A549 (cell line): ENCODE results near the gene VPS18. TPM values are rescaled to one million over a fixed set of nuclear protein-coding genes. Genes with fewer than 3 reads are reported as not detected.
"Not testable (repeated sequence)": the region's sequence is repeated elsewhere in the genome, so short reads cannot be mapped to it uniquely, and the experiment has no call there.

Experiments used
- ATAC-seq, 2 experiments: fragments of 200-7000 bp in 1 of 2; fragments of >200 bp in 1 of 2; cut with Nextera tagmentation in 1 of 2; cut with Tn5 transposase in 1 of 2; 3 replicates each; pipeline versions ENCODE4 v1.8.0 to v1.9.1; 2018 to 2020; ENCODE audit warnings: mild to moderate bottlenecking in 1 of 2, moderate library complexity in 1 of 2
- CTCF ChIA-PET: fragments of 300-600 bp; sonication (Branson Sonifier 250); formaldehyde crosslinking; extraction: SDS; loops from one replicate; lab custom pipeline; 2021; ENCODE audit warnings: antibody characterized with exemption, inconsistent platforms; lab: Yijun Ruan, JAX
- POLR2A ChIA-PET: fragments of 350-600 bp; formaldehyde crosslinking; extraction: SDS; loops from one replicate; lab custom pipeline; 2021; ENCODE audit warnings: antibody characterized with exemption, inconsistent platforms; lab: Yijun Ruan, JAX
- DNase-seq, 2 experiments: peaks; one replicate each; pipeline versions ENCODE4 v3.0.0 to v3.0.0-alpha.2; 2011 to 2016; ENCODE audit warnings: low read depth in 1 of 2, low spot score in 1 of 2
- FAIRE-seq: peaks from 2 replicates; lab custom pipeline; 2011; peaks lifted over from hg19 to GRCh38; lab: Jason Lieb, UNC
- H3K27ac ChIP-seq, 2 experiments: fragments of >200 bp; sonication (Bioruptor Twin); formaldehyde crosslinking; 3 replicates each; pipeline ENCODE4 v1.5.1; 2016 to 2017
- H3K4me1 ChIP-seq: fragments of >200 bp; sonication (Bioruptor Twin); formaldehyde crosslinking; 3 replicates; pipeline ENCODE4 v1.6.1; 2016
- H3K4me2 ChIP-seq: fragments of >200 bp; sonication (Bioruptor Twin); formaldehyde crosslinking; 3 replicates; pipeline ENCODE4 v1.6.1; 2016
- H3K4me3 ChIP-seq: fragments of >200 bp; sonication (Bioruptor Twin); formaldehyde crosslinking; 3 replicates; pipeline ENCODE4 v1.5.1; 2016
- H3K9me3 ChIP-seq: fragments of >200 bp; sonication (Bioruptor Twin); formaldehyde crosslinking; 3 replicates; pipeline ENCODE4 v1.6.1; 2016
- CHD4 ChIP-seq: fragments of 200-600 bp; sonication (generic); IDR thresholded peaks from 2 replicates; pipeline ENCODE4 v1.6.1; 2016; ENCODE audit warnings: antibody characterized with exemption, mild to moderate bottlenecking, borderline replicate concordance
- EHMT2 ChIP-seq: fragments of 200-600 bp; sonication (generic); IDR thresholded peaks from 2 replicates; pipeline ENCODE4 v1.6.1; 2016; ENCODE audit warnings: antibody characterized with exemption, low read depth, mild to moderate bottlenecking, moderate library complexity
- HOXA7 ChIP-seq: fragments of 250-450 bp; sonication (Bioruptor Pico); IDR thresholded peaks from 2 replicates; pipeline ENCODE4 v1.5.0; 2020; ENCODE audit warnings: mild to moderate bottlenecking, moderate library complexity
- HOXB13 ChIP-seq: fragments of 250-450 bp; sonication (Bioruptor Pico); IDR thresholded peaks from 2 replicates; pipeline ENCODE4 v1.5.0; 2020; ENCODE audit warnings: low read depth, mild to moderate bottlenecking, moderate library complexity
- JUNB ChIP-seq: fragments of >200 bp; sonication (Bioruptor Twin); formaldehyde crosslinking; IDR thresholded peaks from 2 replicates; pipeline ENCODE4 v1.6.1; 2016
- KDM1A ChIP-seq: fragments of 200-600 bp; sonication (generic); IDR thresholded peaks from 2 replicates; pipeline ENCODE4 v1.6.1; 2016; ENCODE audit warnings: low read depth, mild to moderate bottlenecking
- NPAS2 ChIP-seq: fragments of 250-450 bp; sonication (Bioruptor Pico); IDR thresholded peaks from 2 replicates; pipeline ENCODE4 v1.8.0; 2022; ENCODE audit warnings: mild to moderate bottlenecking, moderate library complexity, borderline replicate concordance
- PHF8 ChIP-seq: fragments of 200-600 bp; sonication (generic); IDR thresholded peaks from 2 replicates; pipeline ENCODE4 v1.6.1; 2016; ENCODE audit warnings: low read depth, mild to moderate bottlenecking, antibody characterized with exemption, moderate library complexity, borderline replicate concordance
- RAD21 ChIP-seq, 2 experiments: fragments of >200 bp in 1 of 2; sonication (Bioruptor Twin) in 1 of 2; formaldehyde crosslinking in 1 of 2; IDR thresholded peaks in 1 of 2; conservative IDR thresholded peaks in 1 of 2; 2 replicates in 1 of 2; 3 replicates in 1 of 2; pipeline ENCODE4 v1.6.1; 2012 to 2018; ENCODE audit warnings: inconsistent platforms in 1 of 2
- SMC3 ChIP-seq: fragments of >200 bp; sonication (Bioruptor Twin); formaldehyde crosslinking; IDR thresholded peaks from 3 replicates; pipeline ENCODE4 v1.6.1; 2018; ENCODE audit warnings: inconsistent platforms
- ZC3H11A ChIP-seq: fragments of 450-650 bp; IDR thresholded peaks from 2 replicates; pipeline ENCODE4 v1.6.1; 2014; ENCODE audit warnings: antibody characterized with exemption, mild to moderate bottlenecking
- ZFP36 ChIP-seq: fragments of 450-650 bp; IDR thresholded peaks from 2 replicates; pipeline ENCODE4 v1.6.1; 2014; ENCODE audit warnings: borderline replicate concordance; ENCODE audit not compliant: partially characterized antibody
- ZNF302 ChIP-seq: fragments of 250-450 bp; sonication (Bioruptor Pico); IDR thresholded peaks from 2 replicates; pipeline ENCODE4 v1.9.0; 2021; ENCODE audit warnings: inconsistent platforms, mild to moderate bottlenecking, moderate library complexity
- WGBS: methylation state at CpG from one replicate; pipeline ENCODE4 v1.1.6; 2017; ENCODE audit errors: missing lambda C conversion rate; 5-methylcytosine and 5-hydroxymethylcytosine counted together
- polyA plus RNA-seq, 4 experiments: library from polyadenylated mRNA; depleted of rRNA in 3 of 4; stranded (reverse); fragments of >200 nt; fragmentation: RNase III in 1 of 4; extraction: RNeasy Plus Mini Kit Qiagen cat#74134 plus additional on column Dnase treatment in 1 of 4; gene quantifications; 2 replicates in 3 of 4; 3 replicates in 1 of 4; pipeline ENCODE4 v1.2.3, GENCODE V29; 2011 to 2017
- TF ChIP-seq, protein P1 (sequence below): fragments of >200 bp; sonication (Bioruptor Twin); formaldehyde crosslinking; IDR thresholded peaks from 3 replicates; pipeline ENCODE4 v1.5.1; 2016
- TF ChIP-seq, protein P2 (sequence below): fragments of 450-650 bp; IDR thresholded peaks from 2 replicates; pipeline ENCODE4 v1.6.1; 2014; ENCODE audit warnings: antibody characterized with exemption
- TF ChIP-seq, protein P3 (sequence below): fragments of 250-450 bp; sonication (Bioruptor Pico); IDR thresholded peaks from 2 replicates; pipeline ENCODE4 v1.5.0; 2021; ENCODE audit warnings: mild to moderate bottlenecking, moderate library complexity, borderline replicate concordance
- TF ChIP-seq, protein P4 (sequence below): IDR thresholded peaks from 2 replicates; pipeline ENCODE4 v1.6.1; 2012
- TF ChIP-seq, protein P5 (sequence below): fragments of >200 bp; sonication (Bioruptor Twin); formaldehyde crosslinking; IDR thresholded peaks from 2 replicates; pipeline ENCODE4 v1.6.1; 2016

The VPS18 gene
- polyA plus RNA-seq, 2 of the 4 experiments (the other 2 are of a cell fraction): 9.0 to 15.2 TPM

DNA sequence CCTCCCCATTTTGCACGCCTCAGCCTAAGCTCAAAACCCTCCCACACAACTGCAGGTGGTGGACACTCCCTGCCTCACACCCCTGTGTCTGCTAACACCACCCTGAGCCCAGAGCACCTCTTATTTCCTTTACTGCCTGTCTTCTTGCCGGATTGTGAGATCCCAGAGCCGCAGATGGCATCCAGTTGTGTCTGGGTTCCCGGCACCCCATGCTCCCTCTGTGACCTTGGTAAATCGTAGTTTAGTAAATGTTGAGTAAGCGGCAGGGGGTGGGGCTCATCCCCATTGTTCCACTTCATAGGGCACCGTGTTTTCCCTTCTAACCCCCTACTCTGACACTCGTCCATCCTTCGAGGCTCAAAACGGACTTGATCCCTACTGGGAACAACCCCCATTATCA is 35.5 kb upstream of the VPS18 start:
- no peak for DNase-seq
- H3K9me3 ChIP-seq: no peaks in the 10 kb centered on the region
- POLR2A ChIA-PET: interaction anchor here (1.0 to 1.9 kb wide), 6 partner anchors 11 to 35 kb away, joined by 4 to 19 read pairs (median 14); partner anchors contain the start of genes RHOV and VPS18
- 75% methylated on average over 10 of the region's 10 CpGs for WGBS
- TF ChIP-seq ZNF302 (no peak), NPAS2 (CRISPR knock-in tag) (no peak), PHF8 (no peak), JUNB (no peak), CHD4 (no peak), HOXB13 (CRISPR knock-in tag) (no peak), ZFP36 (no peak)
- TF ChIP-seq, all 56 proteins: peak for 0
- Histone ChIP-seq H3K4me3 (no peak overlapping the region), H3K27ac (peak overlapping the region in 1 of 2 experiments; percentile 76; a peak in 2 of 6 replicates), H3K4me1 (peaks cover 50% of the 10 kb centered on the region), H3K4me2 (no peak overlapping the region)
- no peak for FAIRE-seq
- CTCF ChIA-PET: interaction anchor here (0.5 to 9.3 kb wide), 28 partner anchors 12 to 1245 kb away, joined by 3 to 254 read pairs (median 4); partner anchors contain the start of genes PPP1R14D, RAD51, SPINT1 and VPS18
- ATAC-seq: no peak

DNA sequence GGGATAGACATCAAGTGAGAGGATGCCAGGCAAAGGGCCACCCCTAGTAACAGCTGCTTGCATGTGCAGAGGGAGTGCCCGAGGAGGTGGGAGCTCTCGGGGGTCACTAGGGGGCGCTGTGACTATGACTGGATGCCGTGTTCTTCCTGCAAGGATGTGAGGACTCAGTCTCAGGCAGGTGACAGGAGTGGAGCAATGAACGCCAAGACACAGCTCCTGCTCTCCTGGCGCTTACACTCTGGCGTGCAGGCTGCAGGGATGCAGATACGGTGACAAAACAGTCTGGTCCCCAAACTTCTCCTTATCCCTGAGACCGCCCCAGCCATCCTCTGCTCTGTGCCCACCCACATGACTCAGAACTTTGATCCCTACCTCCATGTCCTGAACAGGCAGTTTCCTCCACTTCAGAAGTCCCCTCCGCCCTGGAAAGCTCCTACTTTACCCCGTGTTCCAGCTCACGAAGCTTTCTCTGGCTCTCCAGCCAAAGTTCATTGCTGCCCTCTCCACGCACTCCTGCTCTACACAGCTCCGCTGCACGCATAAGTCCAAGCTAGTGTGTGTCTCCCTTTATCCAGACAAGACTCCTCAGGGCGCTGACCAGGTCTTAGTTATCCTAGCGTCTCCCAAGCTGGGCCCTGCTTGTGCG is 34.9 kb upstream of the VPS18 start:
- 42% methylated on average over 17 of the region's 18 CpGs for WGBS
- Histone ChIP-seq H3K9me3 (no peaks in the 10 kb centered on the region), H3K4me1 (peaks cover 56% of the 10 kb centered on the region), H3K27ac (peak overlapping the region in 1 of 2 experiments; percentile 61; a peak in 3 of 6 replicates), H3K4me2 (peak overlapping the region; percentile 48; the same call in 2 of the 3 replicates), H3K4me3 (no peak overlapping the region)
- ChIA-PET CTCF (interaction anchor here (0.5 to 9.3 kb wide), 22 partner anchors 12 to 1244 kb away, joined by 3 to 254 read pairs (median 4); partner anchors contain the start of genes RAD51, SPINT1 and VPS18), POLR2A (interaction anchor here (1.0 to 1.9 kb wide), 4 partner anchors 11 to 35 kb away, joined by 4 to 17 read pairs (median 9); partner anchors contain the start of genes RHOV and VPS18)
- no peak for FAIRE-seq
- TF ChIP-seq JUNB (no peak), ZC3H11A (no peak), EHMT2 (no peak), SMC3 (peak; percentile 50), RAD21 (conservative IDR thresholded peaks at IDR 0.05 in 1 of 2, IDR thresholded peaks at IDR 0.05 in 1 of 2) (peak; percentile 57 to 62; a peak in 4 of 5 replicates), KDM1A (no peak), HOXA7 (CRISPR knock-in tag) (no peak)
- TF ChIP-seq, protein P1, sequence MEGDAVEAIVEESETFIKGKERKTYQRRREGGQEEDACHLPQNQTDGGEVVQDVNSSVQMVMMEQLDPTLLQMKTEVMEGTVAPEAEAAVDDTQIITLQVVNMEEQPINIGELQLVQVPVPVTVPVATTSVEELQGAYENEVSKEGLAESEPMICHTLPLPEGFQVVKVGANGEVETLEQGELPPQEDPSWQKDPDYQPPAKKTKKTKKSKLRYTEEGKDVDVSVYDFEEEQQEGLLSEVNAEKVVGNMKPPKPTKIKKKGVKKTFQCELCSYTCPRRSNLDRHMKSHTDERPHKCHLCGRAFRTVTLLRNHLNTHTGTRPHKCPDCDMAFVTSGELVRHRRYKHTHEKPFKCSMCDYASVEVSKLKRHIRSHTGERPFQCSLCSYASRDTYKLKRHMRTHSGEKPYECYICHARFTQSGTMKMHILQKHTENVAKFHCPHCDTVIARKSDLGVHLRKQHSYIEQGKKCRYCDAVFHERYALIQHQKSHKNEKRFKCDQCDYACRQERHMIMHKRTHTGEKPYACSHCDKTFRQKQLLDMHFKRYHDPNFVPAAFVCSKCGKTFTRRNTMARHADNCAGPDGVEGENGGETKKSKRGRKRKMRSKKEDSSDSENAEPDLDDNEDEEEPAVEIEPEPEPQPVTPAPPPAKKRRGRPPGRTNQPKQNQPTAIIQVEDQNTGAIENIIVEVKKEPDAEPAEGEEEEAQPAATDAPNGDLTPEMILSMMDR: peak; percentile 66
- TF ChIP-seq, protein P2, sequence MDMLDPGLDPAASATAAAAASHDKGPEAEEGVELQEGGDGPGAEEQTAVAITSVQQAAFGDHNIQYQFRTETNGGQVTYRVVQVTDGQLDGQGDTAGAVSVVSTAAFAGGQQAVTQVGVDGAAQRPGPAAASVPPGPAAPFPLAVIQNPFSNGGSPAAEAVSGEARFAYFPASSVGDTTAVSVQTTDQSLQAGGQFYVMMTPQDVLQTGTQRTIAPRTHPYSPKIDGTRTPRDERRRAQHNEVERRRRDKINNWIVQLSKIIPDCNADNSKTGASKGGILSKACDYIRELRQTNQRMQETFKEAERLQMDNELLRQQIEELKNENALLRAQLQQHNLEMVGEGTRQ: 0 out of 2 replicates have a peak, but pooled peaks have one; percentile 26
- TF ChIP-seq, protein P3, sequence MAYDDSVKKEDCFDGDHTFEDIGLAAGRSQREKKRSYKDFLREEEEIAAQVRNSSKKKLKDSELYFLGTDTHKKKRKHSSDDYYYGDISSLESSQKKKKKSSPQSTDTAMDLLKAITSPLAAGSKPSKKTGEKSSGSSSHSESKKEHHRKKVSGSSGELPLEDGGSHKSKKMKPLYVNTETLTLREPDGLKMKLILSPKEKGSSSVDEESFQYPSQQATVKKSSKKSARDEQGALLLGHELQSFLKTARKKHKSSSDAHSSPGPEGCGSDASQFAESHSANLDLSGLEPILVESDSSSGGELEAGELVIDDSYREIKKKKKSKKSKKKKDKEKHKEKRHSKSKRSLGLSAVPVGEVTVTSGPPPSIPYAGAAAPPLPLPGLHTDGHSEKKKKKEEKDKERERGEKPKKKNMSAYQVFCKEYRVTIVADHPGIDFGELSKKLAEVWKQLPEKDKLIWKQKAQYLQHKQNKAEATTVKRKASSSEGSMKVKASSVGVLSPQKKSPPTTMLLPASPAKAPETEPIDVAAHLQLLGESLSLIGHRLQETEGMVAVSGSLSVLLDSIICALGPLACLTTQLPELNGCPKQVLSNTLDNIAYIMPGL (CRISPR knock-in tag): no peak
- TF ChIP-seq, protein P4, sequence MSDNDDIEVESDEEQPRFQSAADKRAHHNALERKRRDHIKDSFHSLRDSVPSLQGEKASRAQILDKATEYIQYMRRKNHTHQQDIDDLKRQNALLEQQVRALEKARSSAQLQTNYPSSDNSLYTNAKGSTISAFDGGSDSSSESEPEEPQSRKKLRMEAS: peak; percentile 31; the same call in 1 of the 2 replicates
- TF ChIP-seq, protein P5, sequence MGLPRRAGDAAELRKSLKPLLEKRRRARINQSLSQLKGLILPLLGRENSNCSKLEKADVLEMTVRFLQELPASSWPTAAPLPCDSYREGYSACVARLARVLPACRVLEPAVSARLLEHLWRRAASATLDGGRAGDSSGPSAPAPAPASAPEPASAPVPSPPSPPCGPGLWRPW: no peak
- DNase-seq: peak; percentile 82 to 88
- ATAC-seq: peak; percentile 89 to 93

DNA sequence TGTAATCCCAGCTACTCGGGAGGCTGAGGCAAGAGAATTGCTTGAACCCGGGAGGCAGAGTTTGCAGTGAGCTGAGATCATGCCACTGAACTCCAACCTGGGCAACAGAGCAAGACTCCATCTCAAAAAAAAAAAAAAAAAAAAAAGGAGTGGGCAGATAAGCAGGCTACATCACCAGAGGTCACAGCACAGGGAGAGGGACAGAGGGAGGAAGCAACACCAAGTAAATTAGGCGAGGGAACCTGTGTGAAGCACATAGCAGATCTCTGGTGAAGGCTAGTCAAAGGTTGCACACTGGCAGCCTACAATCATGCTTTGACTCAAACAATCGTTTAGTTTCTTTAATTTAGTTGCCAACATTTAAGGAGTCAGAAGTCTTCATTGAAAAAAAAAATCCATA is 33.1 kb upstream of the VPS18 start:
- not testable (repeated sequence) for FAIRE-seq, ATAC-seq, H3K4me2 ChIP-seq, DNase-seq, H3K9me3 ChIP-seq, H3K4me3 ChIP-seq
- peak overlapping the region; percentile 13 to 88; a peak in 3 of 6 replicates for H3K27ac ChIP-seq
- POLR2A ChIA-PET: interaction anchor here (1.0 to 1.6 kb wide), 2 partner anchors 12 kb away, joined by 4 to 5 read pairs; no protein-coding TSS in a partner anchor
- H3K4me1 ChIP-seq: peaks cover 69% of the 10 kb centered on the region
- CTCF ChIA-PET: interaction anchor here (6.9 to 9.3 kb wide), 3 partner anchors 14 to 39 kb away, joined by 82 to 254 read pairs (median 156); partner anchors contain the start of genes SPINT1 and VPS18
- 71% methylated on average over 4 of the region's 4 CpGs for WGBS
